Measurements from ENCODE around the gene MZT2A.
"Not testable (repeated sequence)": the region's sequence is repeated elsewhere in the genome, so short reads cannot be mapped to it uniquely, and the experiment has no call there.

The MZT2A gene

GRCh38 chr2:131492015-131492417 is at the start of gene MZT2A:
Gene MZT2A (minus strand): TSS chr2:131492397. CDS start chr2:131492376, 21 bp downstream.
- DNase-seq (ENCODE audit: low read depth), result not testable (repeated sequence)

- not testable (repeated sequence) for DNase-seq (ENCODE audit: low read depth)
These were observed 46.7 kb upstream of the MZT2A start for GRCh38 chr2:131538856-131539255.

- DNase-seq (ENCODE audit: low read depth), result not testable (repeated sequence)
These were observed 44.6 kb upstream of the MZT2A start for GRCh38 chr2:131536841-131537240.

DNA sequence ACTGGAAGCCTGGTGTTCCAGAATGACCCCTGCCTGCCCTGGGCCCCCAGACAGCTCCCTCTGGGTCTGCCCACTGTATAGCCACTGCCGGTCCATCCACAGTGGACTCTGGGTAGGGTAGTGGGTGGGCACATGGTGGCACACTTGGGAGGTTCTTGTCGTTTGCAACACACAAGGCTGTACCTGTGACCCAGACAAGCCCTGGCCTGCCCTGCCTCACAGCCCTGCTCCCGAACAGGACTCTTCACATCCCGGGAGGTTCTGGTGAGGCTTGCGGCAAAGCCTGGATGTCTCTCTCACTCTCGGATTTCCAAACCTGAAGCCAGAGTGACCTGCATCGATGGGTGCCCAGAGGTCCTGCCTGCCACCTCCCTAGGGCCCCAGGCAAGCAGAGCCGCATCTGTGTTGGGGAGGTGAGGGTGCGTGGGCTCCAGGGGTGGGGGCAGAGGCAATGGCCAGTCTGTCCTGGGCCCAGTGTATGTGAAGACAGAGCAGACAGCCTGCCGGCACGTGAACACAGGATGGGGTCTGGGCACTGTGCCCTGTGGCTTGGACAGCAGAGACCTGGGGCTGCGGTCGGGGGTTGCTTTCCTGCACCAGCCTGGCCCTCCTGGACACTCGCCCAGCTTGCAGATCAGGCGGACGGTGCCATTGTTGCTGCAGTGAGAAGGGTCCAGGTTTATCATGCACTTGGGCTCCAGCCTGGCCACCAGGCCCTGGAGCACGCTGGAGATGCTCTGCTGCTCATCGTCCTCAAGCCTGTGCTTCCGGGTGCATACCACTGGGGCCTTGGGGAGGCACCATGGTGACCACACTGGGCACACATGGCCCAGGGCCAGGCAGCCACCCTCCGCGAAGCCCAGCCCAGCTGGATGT is 44.0 kb upstream of the MZT2A start:
- not testable (repeated sequence) for DNase-seq (ENCODE audit: low read depth)

GRCh38 chr2:131535526-131535925 is 43.3 kb upstream of the MZT2A start:
- DNase-seq (ENCODE audit: low read depth), result no peak

- DNase-seq (ENCODE audit: low read depth), result not testable (repeated sequence)
These were observed 42.8 kb upstream of the MZT2A start for GRCh38 chr2:131534965-131535364.

DNA sequence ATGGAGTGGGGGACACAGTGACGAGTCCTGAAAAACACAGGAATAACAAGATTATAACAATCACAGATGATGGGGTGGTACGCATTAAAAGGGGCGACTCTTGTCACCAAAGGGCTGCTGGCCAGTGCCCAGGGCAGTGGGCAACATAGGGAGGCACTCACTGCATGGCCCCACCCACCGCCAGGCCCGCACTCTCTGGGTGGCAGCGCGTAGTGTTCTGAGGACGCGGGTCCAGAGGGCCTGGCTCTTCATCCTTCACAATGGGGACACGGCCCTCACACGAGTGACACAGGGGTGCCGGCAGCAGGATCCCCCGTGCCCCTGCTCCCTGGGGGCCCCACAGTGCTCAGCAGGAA is 42.1 kb upstream of the MZT2A start:
- not testable (repeated sequence) for DNase-seq (ENCODE audit: low read depth)

DNA sequence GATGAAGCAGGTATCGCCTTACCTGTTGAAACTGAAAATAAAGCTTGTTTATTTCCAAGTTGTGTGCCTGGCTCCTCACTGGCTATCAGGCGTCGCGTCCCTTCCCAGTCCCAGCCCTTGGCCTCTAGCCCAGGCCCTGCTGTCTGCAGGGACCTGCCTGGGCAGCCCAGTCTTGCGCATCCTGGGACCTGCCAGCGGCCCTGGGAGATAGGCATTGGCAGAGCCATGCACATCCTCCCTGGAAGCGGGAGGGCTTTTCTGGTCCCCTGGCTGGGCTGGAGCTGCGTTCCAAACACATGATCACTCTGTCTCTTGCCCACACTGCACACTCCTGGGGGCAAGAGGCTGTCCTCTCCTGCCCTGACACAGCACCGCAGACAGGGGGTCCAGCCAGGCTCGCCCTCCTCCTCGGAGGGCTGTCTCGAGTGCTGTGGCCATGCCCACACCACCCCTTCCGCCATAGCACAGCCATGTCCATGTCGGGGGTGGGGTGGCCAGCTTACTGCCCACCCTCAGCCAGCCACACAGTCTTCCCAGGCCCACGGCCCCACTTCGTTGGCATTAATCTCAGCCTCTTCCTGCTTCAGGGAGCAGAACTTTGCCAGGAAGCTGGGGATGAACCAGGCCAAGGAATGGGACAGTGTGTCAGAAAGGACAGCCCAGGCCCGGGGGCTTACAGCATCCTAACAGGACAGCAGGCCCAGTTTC is 41.6 kb upstream of the MZT2A start:
- not testable (repeated sequence) for DNase-seq (ENCODE audit: low read depth)

DNA sequence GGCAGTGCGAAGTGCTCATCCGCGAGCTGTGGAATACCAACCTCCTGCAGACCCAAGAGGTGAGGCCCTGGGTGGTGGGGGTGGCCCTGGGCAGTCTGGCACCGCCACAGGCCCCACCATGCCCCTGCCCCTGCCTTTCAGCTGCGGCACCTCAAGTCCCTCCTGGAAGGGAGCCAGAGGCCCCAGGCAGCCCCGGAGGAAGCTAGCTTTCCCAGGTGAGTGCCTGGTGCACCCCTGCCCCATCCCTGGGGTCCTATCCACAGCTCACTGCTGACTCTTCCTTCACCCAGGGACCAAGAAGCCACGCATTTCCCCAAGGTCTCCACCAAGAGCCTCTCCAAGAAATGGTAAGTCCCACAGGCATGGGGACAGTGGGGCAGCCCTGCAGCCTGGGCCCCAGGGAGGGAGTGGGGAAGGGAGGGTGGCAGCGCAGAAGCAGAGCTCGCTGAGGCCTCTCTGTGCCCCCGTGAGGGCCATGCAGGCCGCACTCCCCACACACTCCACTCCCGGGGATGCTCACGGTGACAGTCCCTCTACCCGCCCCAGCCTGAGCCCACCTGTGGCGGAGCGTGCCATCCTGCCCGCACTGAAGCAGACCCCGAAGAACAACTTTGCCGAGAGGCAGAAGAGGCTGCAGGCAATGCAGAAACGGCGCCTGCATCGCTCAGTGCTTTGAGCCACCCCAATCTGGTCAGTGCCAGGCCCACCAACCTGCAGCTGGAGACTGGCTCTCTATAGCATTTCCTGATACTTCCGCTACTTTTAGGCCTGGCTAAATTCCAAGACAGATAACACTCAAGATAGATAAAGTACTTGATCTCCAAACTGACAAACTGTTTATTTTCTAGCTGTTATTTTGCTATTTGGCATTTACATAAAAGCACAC is 40.8 kb upstream of the MZT2A start:
- not testable (repeated sequence) for DNase-seq (ENCODE audit: low read depth)

- DNase-seq (ENCODE audit: low read depth), result not testable (repeated sequence)
These were observed 39.5 kb upstream of the MZT2A start for GRCh38 chr2:131531547-131532185.

DNA sequence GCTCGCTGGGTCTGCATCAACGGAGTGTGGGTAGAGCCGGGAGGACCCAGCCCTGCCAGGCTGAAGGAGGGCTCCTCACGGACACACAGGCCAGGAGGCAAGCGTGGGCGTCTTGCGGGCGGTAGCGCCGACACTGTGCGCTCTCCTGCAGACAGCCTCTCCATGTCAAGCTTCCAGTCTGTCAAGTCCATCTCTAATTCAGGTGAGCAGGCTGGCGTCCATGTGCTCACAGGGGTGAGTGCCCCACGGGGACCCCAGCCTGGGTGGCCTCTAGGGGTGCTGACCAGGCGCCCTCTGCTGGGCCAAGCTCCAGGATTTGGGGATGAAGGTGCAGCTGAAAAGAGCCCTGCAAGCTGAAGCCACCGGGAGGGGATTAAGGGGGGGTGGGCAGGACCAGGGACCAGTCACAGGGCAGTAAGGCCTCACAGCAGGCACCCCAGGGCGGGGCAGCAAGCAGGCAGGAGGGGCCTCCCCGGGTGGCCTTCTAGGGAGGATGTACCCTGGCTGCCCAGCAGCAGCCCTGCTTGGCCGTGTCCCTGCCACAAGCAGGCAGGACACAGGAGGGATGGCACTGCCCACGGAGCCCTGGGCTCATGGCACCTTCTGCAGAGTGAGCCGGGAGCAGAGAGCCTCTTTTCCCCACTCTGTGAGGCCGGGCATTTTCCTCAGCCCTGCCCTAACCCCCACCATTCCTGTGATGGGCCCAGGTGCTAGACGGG is 38.6 kb upstream of the MZT2A start:
- not testable (repeated sequence) for DNase-seq (ENCODE audit: low read depth)

GRCh38 chr2:131529864-131530445 is 37.8 kb upstream of the MZT2A start:
- DNase-seq (ENCODE audit: low read depth), result not testable (repeated sequence)

DNA sequence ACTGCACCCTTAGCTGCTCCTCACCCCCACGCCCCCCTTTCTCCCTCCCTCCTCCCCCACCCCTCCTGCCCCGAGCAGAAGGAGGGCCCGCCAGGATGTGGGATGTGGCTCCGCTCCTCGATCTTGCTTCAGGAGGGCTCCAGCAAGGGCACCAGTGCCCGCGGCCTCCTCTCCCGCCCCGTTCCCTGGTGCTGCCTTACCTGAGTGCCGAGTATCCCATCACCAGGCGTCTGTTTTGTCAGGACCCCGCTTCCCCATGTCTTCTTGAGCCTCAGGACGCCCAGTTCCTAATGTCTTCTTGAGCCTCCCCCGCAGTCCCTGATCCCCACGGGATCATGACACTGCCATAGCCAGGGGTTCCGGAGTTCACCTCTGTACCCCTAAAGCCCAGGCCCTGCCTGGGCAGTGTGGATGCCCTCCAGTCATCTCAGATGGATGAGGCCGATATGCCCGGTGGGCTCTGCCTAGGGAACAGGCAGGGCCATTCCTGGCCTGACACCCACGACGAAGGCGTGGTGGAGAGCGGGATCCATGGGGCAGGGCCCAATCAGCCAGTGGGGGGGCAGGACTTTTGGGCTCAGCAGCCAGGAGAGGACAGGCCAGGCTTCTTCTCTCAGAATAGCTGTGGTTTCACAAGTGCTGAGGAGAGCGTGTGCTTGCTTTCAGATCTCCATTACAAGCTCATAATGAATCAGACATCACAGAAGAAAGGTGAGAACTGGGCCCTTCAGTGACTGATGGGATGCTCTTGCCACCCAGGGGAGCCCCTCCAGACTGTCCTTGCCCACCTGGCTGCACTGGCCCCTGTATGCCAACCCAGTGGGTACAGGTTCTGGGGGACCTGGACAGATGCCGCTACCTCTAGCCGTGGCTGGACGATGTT is 37.0 kb upstream of the MZT2A start:
- not testable (repeated sequence) for DNase-seq (ENCODE audit: low read depth)

GRCh38 chr2:131527131-131528001 is 35.2 kb upstream of the MZT2A start, which contains the start of gene CCDC74A:
Gene CCDC74A (plus strand): TSS chr2:131527888. CDS start chr2:131527971, 83 bp downstream.
- DNase-seq (ENCODE audit: low read depth), result not testable (repeated sequence)

- DNase-seq (ENCODE audit: low read depth), result not testable (repeated sequence)
These were observed 33.1 kb upstream of the MZT2A start for GRCh38 chr2:131525256-131525655.

DNA sequence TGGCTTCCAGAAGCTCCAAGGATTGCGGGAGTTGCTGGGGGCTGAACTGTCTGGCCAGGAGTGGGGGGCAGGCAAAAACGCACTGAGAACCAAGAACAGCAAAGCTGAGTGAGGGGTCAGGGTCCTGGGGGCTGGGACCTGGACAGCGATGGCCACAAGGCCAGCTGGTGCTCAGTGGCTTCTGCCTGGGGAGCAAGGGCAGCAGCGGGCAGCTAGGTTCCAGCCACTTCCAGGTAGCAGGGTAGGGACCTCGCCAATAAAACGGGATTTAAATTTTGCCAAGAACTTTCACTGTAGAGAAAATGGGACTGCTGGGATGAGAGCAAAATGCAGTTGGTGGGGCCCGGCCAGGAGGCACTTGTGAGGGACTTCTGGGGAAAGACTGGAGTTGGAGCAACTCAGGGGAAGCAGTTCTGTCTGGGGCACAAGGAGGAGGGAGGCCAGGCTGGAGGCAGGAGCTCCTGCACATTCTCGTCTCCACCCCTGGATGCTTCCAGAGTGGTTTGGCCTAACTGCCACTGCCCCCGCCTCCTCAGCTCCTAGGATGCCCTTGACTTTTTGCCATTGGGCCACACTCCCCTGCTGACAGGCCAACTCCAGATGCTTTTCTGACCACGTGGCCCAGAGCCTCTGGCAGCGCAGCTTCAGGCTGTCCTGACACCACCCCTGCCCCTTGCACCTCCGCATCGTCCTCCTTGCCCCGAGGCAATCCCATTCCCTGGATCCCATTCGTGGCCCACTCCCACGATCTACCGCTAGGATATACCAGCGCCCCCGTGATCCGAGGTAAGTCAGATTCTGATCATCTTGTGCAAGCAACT is 30.0 kb upstream of the MZT2A start:
- no peak for DNase-seq (ENCODE audit: low read depth)

DNA sequence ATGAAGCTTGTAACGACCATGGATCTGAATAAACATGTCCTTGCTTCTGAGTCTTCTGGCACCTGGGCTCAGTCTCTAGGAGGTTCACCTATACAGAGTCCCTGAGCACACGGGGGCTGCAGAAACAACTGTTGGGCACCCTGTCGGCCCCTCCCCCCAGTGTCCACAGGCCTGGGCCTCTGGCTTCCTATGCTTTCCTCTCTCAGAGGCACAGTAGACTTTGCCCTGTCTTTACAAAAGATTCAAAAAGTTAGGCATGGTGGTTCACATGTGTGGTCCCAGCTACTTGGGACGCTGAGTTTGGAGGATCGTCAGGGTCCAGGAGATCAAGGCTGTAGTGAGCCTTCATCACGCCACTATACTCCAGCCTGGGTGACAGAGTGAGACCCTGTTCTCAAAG is 29.3 kb upstream of the MZT2A start:
- DNase-seq (ENCODE audit: low read depth), result not testable (repeated sequence)

Measured in non-pigmented ciliary epithelial cell (primary cell).